Measurements from ENCODE around the gene C1QTNF4. TPM values are rescaled to one million over a fixed set of nuclear protein-coding genes. Genes with fewer than 3 reads are reported as not detected.

The C1QTNF4 gene
- total and polyA plus RNA-seq, 7 experiments from 2014 or later: 0.36 to 2.3 (median 1.0) TPM; not detected in 2

GRCh38 chr11:47571895-47572294 is 22.3 kb downstream of the C1QTNF4 start:
- peaks cover 5 to 59% (median 26%) of the 10 kb centered on the region in 3 experiments for H3K36me3 ChIP-seq (ENCODE audit: control insufficient read depth in 2 of 3, insufficient read depth in 3 of 3, low read length in 3 of 3)
- H3K27me3 ChIP-seq (ENCODE audit: control insufficient read depth in 2 of 2, insufficient read depth in 2 of 2, low read length in 2 of 2): no peaks in the 10 kb centered on the region
- CTCF ChIA-PET: no interaction called here
- POLR2A ChIA-PET: interaction anchor here (0.9 kb wide), 1 partner anchor 337 kb away, joined by 4 read pairs; no protein-coding TSS in a partner anchor
- ATAC-seq: no peak
- H3K4me3 ChIP-seq (ENCODE audit: low read length): no peak overlapping the region
- peaks cover 5 to 26% (median 22%) of the 10 kb centered on the region in 7 donors for H3K4me1 Mint-ChIP-seq
- H3K4me3 Mint-ChIP-seq: no peak overlapping the region
- intact Hi-C loops (cut with micrococcal nuclease): loop anchor here in 1 of 2 donors (10.0 kb wide), 1 partner anchor 637 kb away; the partner anchor contains the start of gene CSTPP1
- peaks cover 0 to 27% (median 13%) of the 10 kb centered on the region in 5 donors for H3K36me3 Mint-ChIP-seq
- H3K27ac Mint-ChIP-seq: peak overlapping the region in 1 of 9 donors; percentile 32
- DNase-seq: no peak
- H3K9me3 Mint-ChIP-seq: no peaks in the 10 kb centered on the region
- peaks cover under 1 to 2% of the 10 kb centered on the region in 2 donors for H3K4me1 ChIP-seq (ENCODE audit: control insufficient read depth in 2 of 2, insufficient read depth in 2 of 2, low read length in 2 of 2)
- no peak overlapping the region for H3K27ac ChIP-seq (ENCODE audit: low read depth, low read length)
- no peaks in the 10 kb centered on the region for H3K9me3 ChIP-seq (ENCODE audit: control insufficient read depth in 2 of 3, low read length in 3 of 3)
- H3K27me3 Mint-ChIP-seq: no peaks in the 10 kb centered on the region

GRCh38 chr11:47571357-47571729 is 22.9 kb downstream of the C1QTNF4 start:
- Histone ChIP-seq H3K9me3 (ENCODE audit: control insufficient read depth in 2 of 3, low read length in 3 of 3) (no peaks in the 10 kb centered on the region), H3K27me3 (ENCODE audit: control insufficient read depth in 2 of 2, insufficient read depth in 2 of 2, low read length in 2 of 2) (no peaks in the 10 kb centered on the region), H3K36me3 (ENCODE audit: control insufficient read depth in 2 of 3, insufficient read depth in 3 of 3, low read length in 3 of 3) (peaks cover 5 to 59% (median 26%) of the 10 kb centered on the region in 3 experiments), H3K4me1 (ENCODE audit: control insufficient read depth in 2 of 2, insufficient read depth in 2 of 2, low read length in 2 of 2) (peaks cover 3 to 6% of the 10 kb centered on the region in 2 donors), H3K4me3 (ENCODE audit: low read length) (no peak overlapping the region), H3K27ac (ENCODE audit: low read depth, low read length) (no peak overlapping the region)
- intact Hi-C loops (cut with micrococcal nuclease): loop anchor here in 1 of 2 donors (10.0 kb wide), 1 partner anchor 637 kb away; the partner anchor contains the start of gene CSTPP1
- DNase-seq (no peak), ATAC-seq (no peak)
- ChIA-PET POLR2A (interaction anchor here (0.9 kb wide), 1 partner anchor 336 kb away, joined by 4 read pairs; no protein-coding TSS in a partner anchor), CTCF (no interaction called here)
- H3K9me3 Mint-ChIP-seq: no peaks in the 10 kb centered on the region
- no peaks in the 10 kb centered on the region for H3K27me3 Mint-ChIP-seq
- H3K4me1 Mint-ChIP-seq: peaks cover 2 to 30% (median 23%) of the 10 kb centered on the region in 7 donors
- no peak overlapping the region for H3K4me3 Mint-ChIP-seq
- peak overlapping the region in 6 of 9 donors; percentile 3 to 76 (median 32) for H3K27ac Mint-ChIP-seq
- peaks cover 0 to 25% (median 13%) of the 10 kb centered on the region in 5 donors for H3K36me3 Mint-ChIP-seq

GRCh38 chr11:47570651-47571356 is 23.4 kb downstream of the C1QTNF4 start:
- no peak overlapping the region for H3K4me3 Mint-ChIP-seq
- peaks cover 5 to 58% (median 26%) of the 10 kb centered on the region in 3 experiments for H3K36me3 ChIP-seq (ENCODE audit: control insufficient read depth in 2 of 3, insufficient read depth in 3 of 3, low read length in 3 of 3)
- ChIA-PET POLR2A (interaction anchor here (0.6 to 0.9 kb wide), 2 partner anchors 14 to 336 kb away, joined by 4 to 5 read pairs; no protein-coding TSS in a partner anchor), CTCF (no interaction called here)
- no peaks in the 10 kb centered on the region for H3K27me3 Mint-ChIP-seq
- intact Hi-C loops (cut with micrococcal nuclease): loop anchor here in 1 of 2 donors (10.0 kb wide), 1 partner anchor 636 kb away; the partner anchor contains the start of gene CSTPP1
- no peak overlapping the region for H3K4me3 ChIP-seq (ENCODE audit: low read length)
- H3K9me3 ChIP-seq (ENCODE audit: control insufficient read depth in 2 of 3, low read length in 3 of 3): no peaks in the 10 kb centered on the region
- H3K27ac Mint-ChIP-seq: peak overlapping the region in 7 of 9 donors; percentile 3 to 76 (median 57)
- no peak overlapping the region for H3K27ac ChIP-seq (ENCODE audit: low read depth, low read length)
- no peak for DNase-seq
- peaks cover 3 to 8% of the 10 kb centered on the region in 2 donors for H3K4me1 ChIP-seq (ENCODE audit: control insufficient read depth in 2 of 2, insufficient read depth in 2 of 2, low read length in 2 of 2)
- no peak for ATAC-seq
- peaks cover 0 to 23% (median 13%) of the 10 kb centered on the region in 5 donors for H3K36me3 Mint-ChIP-seq
- H3K4me1 Mint-ChIP-seq: peaks cover 0 to 35% (median 26%) of the 10 kb centered on the region in 7 donors
- no peaks in the 10 kb centered on the region for H3K27me3 ChIP-seq (ENCODE audit: control insufficient read depth in 2 of 2, insufficient read depth in 2 of 2, low read length in 2 of 2)
- H3K9me3 Mint-ChIP-seq: no peaks in the 10 kb centered on the region

- Histone ChIP-seq H3K9me3 (ENCODE audit: control insufficient read depth in 2 of 3, low read length in 3 of 3) (no peaks in the 10 kb centered on the region), H3K27ac (ENCODE audit: low read depth, low read length) (no peak overlapping the region), H3K36me3 (ENCODE audit: control insufficient read depth in 2 of 3, insufficient read depth in 3 of 3, low read length in 3 of 3) (peaks cover 5 to 50% (median 26%) of the 10 kb centered on the region in 3 experiments), H3K4me1 (ENCODE audit: control insufficient read depth in 2 of 2, insufficient read depth in 2 of 2, low read length in 2 of 2) (peaks cover 3 to 8% of the 10 kb centered on the region in 2 donors), H3K27me3 (ENCODE audit: control insufficient read depth in 2 of 2, insufficient read depth in 2 of 2, low read length in 2 of 2) (no peaks in the 10 kb centered on the region), H3K4me3 (ENCODE audit: low read length) (no peak overlapping the region)
- CTCF ChIA-PET: no interaction called here
- H3K27ac Mint-ChIP-seq: peak overlapping the region in 1 of 9 donors; percentile 67
- POLR2A ChIA-PET: interaction anchor here (0.8 kb wide), 1 partner anchor 8 kb away, joined by 4 read pairs; the partner anchor contains the start of genes KBTBD4 and NDUFS3
- H3K36me3 Mint-ChIP-seq: peaks cover 0 to 18% (median 13%) of the 10 kb centered on the region in 5 donors
- no peaks in the 10 kb centered on the region for H3K27me3 Mint-ChIP-seq
- H3K4me3 Mint-ChIP-seq: no peak overlapping the region
- DNase-seq (no peak), ATAC-seq (no peak)
- peaks cover 0 to 37% (median 30%) of the 10 kb centered on the region in 7 donors for H3K4me1 Mint-ChIP-seq
- intact Hi-C loops (cut with micrococcal nuclease): loop anchor here in 1 of 2 donors (10.0 kb wide), 1 partner anchor 635 kb away; the partner anchor contains the start of gene CSTPP1
- H3K9me3 Mint-ChIP-seq: no peaks in the 10 kb centered on the region
These were observed 24.6 kb downstream of the C1QTNF4 start for GRCh38 chr11:47569646-47570045.

GRCh38 chr11:47566149-47566698 is 28.0 kb downstream of the C1QTNF4 start:
- intact Hi-C loops (cut with micrococcal nuclease): no loop called here
- ATAC-seq: peak; percentile 10

More at GRCh38 chr11:47566149-47566698, 28.0 kb downstream of the C1QTNF4 start:
- POLR2A ChIA-PET: interaction anchor here (0.5 to 5.6 kb wide), 9 partner anchors 9 to 200 kb away, joined by 3 to 67 read pairs (median 3); partner anchors contain the start of genes AGBL2, CELF1, KBTBD4 and NDUFS3
- peak overlapping the region; percentile 60 to 95 (median 83) for H3K27ac Mint-ChIP-seq
- DNase-seq: peak in 1 of 9 donors; percentile 34
- Histone ChIP-seq H3K27me3 (ENCODE audit: control insufficient read depth in 2 of 2, insufficient read depth in 2 of 2, low read length in 2 of 2) (no peaks in the 10 kb centered on the region), H3K4me1 (ENCODE audit: control insufficient read depth in 2 of 2, insufficient read depth in 2 of 2, low read length in 2 of 2) (peaks cover 3 to 8% of the 10 kb centered on the region in 2 donors), H3K27ac (ENCODE audit: low read depth, low read length) (peak overlapping the region; percentile 89), H3K9me3 (ENCODE audit: control insufficient read depth in 2 of 3, low read length in 3 of 3) (no peaks in the 10 kb centered on the region), H3K36me3 (ENCODE audit: control insufficient read depth in 2 of 3, insufficient read depth in 3 of 3, low read length in 3 of 3) (peaks cover 0 to 16% (median 6%) of the 10 kb centered on the region in 3 experiments), H3K4me3 (ENCODE audit: low read length) (peak overlapping the region; percentile 88)
- no peaks in the 10 kb centered on the region for H3K9me3 Mint-ChIP-seq
- no peaks in the 10 kb centered on the region for H3K27me3 Mint-ChIP-seq
- peaks cover 0 to 6% (median 3%) of the 10 kb centered on the region in 5 donors for H3K36me3 Mint-ChIP-seq
- peaks cover 0 to 35% (median 28%) of the 10 kb centered on the region in 7 donors for H3K4me1 Mint-ChIP-seq
- peak overlapping the region; percentile 81 to 89 (median 86) for H3K4me3 Mint-ChIP-seq
- CTCF ChIA-PET: interaction anchor here (0.7 kb wide), 1 partner anchor 207 kb away, joined by 6 read pairs; no protein-coding TSS in a partner anchor

Measured in naive thymus-derived CD4-positive, alpha-beta T cell (primary cell).